Activated B cell treated with CpG ODN at 0.5 μM for 24 hours (primary cell): ENCODE data around the gene TRIL. TPM values are rescaled to one million over a fixed set of nuclear protein-coding genes. Genes with fewer than 3 reads are reported as not detected.

ENCODE experiments used
- ATAC-seq: fragments of 200-7000 bp; cut with Tn5 transposase; one replicate; pipeline ENCODE4 v1.10.0; 2021; ENCODE audit warnings: low read depth, mild to moderate bottlenecking, moderate library complexity
- CTCF ChIA-PET: fragments of 350-600 bp; sonication (Branson Sonifier 250); formaldehyde crosslinking; loops from one replicate; lab custom pipeline; 2021; ENCODE audit warnings: antibody characterized with exemption; lab: Charles Lee
- POLR2A ChIA-PET: fragments of 350-600 bp; sonication (Branson Sonifier 250); formaldehyde crosslinking; loops from one replicate; lab custom pipeline; 2021; ENCODE audit warnings: antibody characterized with exemption; lab: Charles Lee
- DNase-seq: peaks from one replicate; pipeline ENCODE4 v3.0.0; 2022
- H3K27ac Mint-ChIP-seq: one replicate; pipeline ENCODE4 v1.8.0; 2020; ENCODE audit warnings: mixed read lengths
- H3K27me3 Mint-ChIP-seq: one replicate; pipeline ENCODE4 v1.8.0; 2021; ENCODE audit warnings: mixed read lengths
- H3K36me3 Mint-ChIP-seq: one replicate; pipeline ENCODE4 v1.8.0; 2021; ENCODE audit warnings: low read depth, mixed read lengths
- H3K4me1 Mint-ChIP-seq: one replicate; pipeline ENCODE4 v1.8.0; 2021; ENCODE audit warnings: mixed read lengths
- H3K4me3 Mint-ChIP-seq: one replicate; pipeline ENCODE4 v1.8.0; 2020; ENCODE audit warnings: mild to moderate bottlenecking, mixed read lengths
- H3K9me3 Mint-ChIP-seq: one replicate; pipeline ENCODE4 v1.8.0; 2020; ENCODE audit warnings: mixed read lengths
- CTCF ChIP-seq: fragments of 200-600 bp; IDR thresholded peaks from one replicate; pipeline ENCODE4 v1.8.0; 2022; ENCODE audit warnings: antibody characterized with exemption, mild to moderate bottlenecking
- intact Hi-C: fragments of 100-400 bp; cut with micrococcal nuclease; formaldehyde crosslinking; loops from one replicate; pipeline ENCODE4 v1.15.1; 2024
- total RNA-seq: library from RNA; stranded (reverse); gene quantifications from 2 replicates; pipeline ENCODE4 v1.2.3, GENCODE V29; 2022

TRIL gene
- total RNA-seq, 1 donor from 2014 or later, result not detected

- Mint-ChIP-seq H3K27ac (no peak overlapping the region), H3K9me3 (no peaks in the 10 kb centered on the region), H3K36me3 (no peaks in the 10 kb centered on the region), H3K4me3 (no peak overlapping the region), H3K4me1 (no peaks in the 10 kb centered on the region), H3K27me3 (peaks cover 14% of the 10 kb centered on the region)
- ATAC-seq (no peak), DNase-seq (no peak)
- TF ChIP-seq CTCF, result no peak
- intact Hi-C loops, result no loop called here
- POLR2A ChIA-PET, result no interaction called here
- CTCF ChIA-PET, result no interaction called here
Observed at GRCh38 chr7:28983396-28984190, 25.5 kb upstream of the TRIL start.

GRCh38 chr7:28981161-28981465, 23.0 kb upstream of the TRIL start:
- DNase-seq (no peak), ATAC-seq (no peak)
- H3K27me3 Mint-ChIP-seq, result peaks cover 21% of the 10 kb centered on the region
- intact Hi-C loops, result no loop called here
- no peak overlapping the region for H3K27ac Mint-ChIP-seq
- ChIA-PET CTCF (no interaction called here), POLR2A (no interaction called here)
- no peaks in the 10 kb centered on the region for H3K36me3 Mint-ChIP-seq
- H3K4me1 Mint-ChIP-seq, result no peaks in the 10 kb centered on the region
- no peak overlapping the region for H3K4me3 Mint-ChIP-seq
- H3K9me3 Mint-ChIP-seq, result no peaks in the 10 kb centered on the region
- TF ChIP-seq CTCF, result no peak

- no peaks in the 10 kb centered on the region for H3K4me1 Mint-ChIP-seq
- DNase-seq (no peak), ATAC-seq (no peak)
- H3K27ac Mint-ChIP-seq, result no peak overlapping the region
- CTCF ChIA-PET, result interaction anchor here (1.0 kb wide), 1 partner anchor 59 kb away, joined by 3 read pairs; no protein-coding TSS in a partner anchor
- TF ChIP-seq CTCF, result no peak
- no peak overlapping the region for H3K4me3 Mint-ChIP-seq
- H3K27me3 Mint-ChIP-seq, result peaks cover 24% of the 10 kb centered on the region
- no peaks in the 10 kb centered on the region for H3K36me3 Mint-ChIP-seq
- POLR2A ChIA-PET, result no interaction called here
- intact Hi-C loops, result no loop called here
- H3K9me3 Mint-ChIP-seq, result no peaks in the 10 kb centered on the region
Observed at GRCh38 chr7:28980451-28981160, 22.5 kb upstream of the TRIL start.

GRCh38 chr7:28979776-28980175, 21.6 kb upstream of the TRIL start:
- Mint-ChIP-seq H3K4me3 (no peak overlapping the region), H3K27me3 (peaks cover 28% of the 10 kb centered on the region), H3K27ac (no peak overlapping the region), H3K9me3 (no peaks in the 10 kb centered on the region), H3K4me1 (no peaks in the 10 kb centered on the region), H3K36me3 (no peaks in the 10 kb centered on the region)
- DNase-seq (no peak), ATAC-seq (no peak)
- intact Hi-C loops, result no loop called here
- ChIA-PET POLR2A (no interaction called here), CTCF (interaction anchor here (1.0 kb wide), 1 partner anchor 58 kb away, joined by 3 read pairs; no protein-coding TSS in a partner anchor)
- TF ChIP-seq CTCF, result no peak

- Mint-ChIP-seq H3K4me1 (no peaks in the 10 kb centered on the region), H3K36me3 (no peaks in the 10 kb centered on the region), H3K27me3 (peaks cover 34% of the 10 kb centered on the region), H3K27ac (no peak overlapping the region), H3K9me3 (peaks cover 6% of the 10 kb centered on the region), H3K4me3 (no peak overlapping the region)
- no peak for TF ChIP-seq CTCF
- ChIA-PET POLR2A (no interaction called here), CTCF (no interaction called here)
- ATAC-seq, result no peak
- no peak for DNase-seq
- intact Hi-C loops, result no loop called here
Observed at GRCh38 chr7:28977881-28978280, 19.8 kb upstream of the TRIL start.
